HK-2 (cell line): Measurements from ENCODE around the gene EPC2.

Source experiments
- DNase-seq: peaks from one replicate; pipeline ENCODE4 v3.0.0-alpha.2; 2018; ENCODE audit not compliant: unreplicated experiment

The EPC2 gene

DNA sequence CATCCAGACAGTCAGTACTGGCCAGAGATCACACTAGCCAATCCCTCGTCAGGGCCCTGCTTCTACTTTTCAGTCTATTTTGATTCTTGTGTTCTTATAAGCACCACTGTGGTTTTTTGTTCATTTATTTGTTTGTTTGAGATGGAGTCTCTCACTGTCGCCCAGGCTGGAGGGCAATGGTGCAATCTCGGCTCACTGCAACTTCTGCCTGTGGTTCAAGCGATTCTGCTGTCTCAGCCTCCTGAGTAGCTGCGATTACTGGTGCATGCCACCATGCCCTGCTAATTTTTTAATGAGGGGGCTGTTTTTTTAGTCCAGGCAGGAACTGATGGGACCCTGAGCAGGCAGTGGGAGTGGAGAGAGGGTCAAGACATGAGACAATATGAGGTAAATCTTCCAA is 165.5 kb downstream of the EPC2 start:
- no peak for DNase-seq

DNA sequence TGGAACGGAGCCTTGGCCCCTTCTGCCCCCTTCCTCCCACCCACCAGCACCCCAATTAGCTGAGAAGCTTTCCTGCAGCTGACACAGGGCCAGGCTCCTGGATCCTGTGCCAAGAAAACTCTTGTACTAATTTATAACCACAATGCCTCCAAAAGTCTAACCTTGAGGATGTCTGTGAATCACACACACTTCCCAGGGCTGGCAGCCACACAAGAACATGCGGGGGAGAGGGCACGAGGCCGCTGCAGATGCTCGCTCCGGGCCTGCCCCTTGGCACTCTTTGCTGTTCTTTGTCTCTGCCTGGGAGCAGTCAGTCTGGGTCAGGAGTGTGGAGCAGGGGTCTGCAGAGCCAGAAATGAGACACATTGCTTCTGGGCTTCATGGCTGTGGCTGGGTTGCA is 167.8 kb downstream of the EPC2 start:
- DNase-seq: no peak

DNA sequence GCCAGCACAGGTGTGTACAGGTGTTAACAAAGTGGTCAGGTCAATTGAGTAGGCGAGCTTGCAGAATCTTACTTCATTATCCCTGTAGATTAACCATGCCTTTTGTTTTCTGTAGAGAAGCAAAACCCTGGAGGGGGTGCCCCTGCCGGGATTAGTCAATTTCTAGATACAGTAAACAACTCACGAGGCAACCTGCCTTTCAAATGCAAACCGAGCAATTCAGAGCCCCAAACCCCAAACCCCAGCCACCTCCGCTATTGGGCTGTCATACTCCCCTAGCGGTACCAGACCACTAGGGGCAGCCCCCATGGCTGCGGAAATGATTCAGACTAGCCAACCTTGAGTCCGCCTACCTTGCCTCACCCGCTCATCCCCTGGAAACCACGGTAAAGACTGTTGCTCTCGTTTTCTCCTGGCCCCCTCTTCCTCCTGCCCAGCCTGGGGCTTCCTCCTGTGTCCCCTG is 169.1 kb downstream of the EPC2 start:
- DNase-seq: no peak

DNA sequence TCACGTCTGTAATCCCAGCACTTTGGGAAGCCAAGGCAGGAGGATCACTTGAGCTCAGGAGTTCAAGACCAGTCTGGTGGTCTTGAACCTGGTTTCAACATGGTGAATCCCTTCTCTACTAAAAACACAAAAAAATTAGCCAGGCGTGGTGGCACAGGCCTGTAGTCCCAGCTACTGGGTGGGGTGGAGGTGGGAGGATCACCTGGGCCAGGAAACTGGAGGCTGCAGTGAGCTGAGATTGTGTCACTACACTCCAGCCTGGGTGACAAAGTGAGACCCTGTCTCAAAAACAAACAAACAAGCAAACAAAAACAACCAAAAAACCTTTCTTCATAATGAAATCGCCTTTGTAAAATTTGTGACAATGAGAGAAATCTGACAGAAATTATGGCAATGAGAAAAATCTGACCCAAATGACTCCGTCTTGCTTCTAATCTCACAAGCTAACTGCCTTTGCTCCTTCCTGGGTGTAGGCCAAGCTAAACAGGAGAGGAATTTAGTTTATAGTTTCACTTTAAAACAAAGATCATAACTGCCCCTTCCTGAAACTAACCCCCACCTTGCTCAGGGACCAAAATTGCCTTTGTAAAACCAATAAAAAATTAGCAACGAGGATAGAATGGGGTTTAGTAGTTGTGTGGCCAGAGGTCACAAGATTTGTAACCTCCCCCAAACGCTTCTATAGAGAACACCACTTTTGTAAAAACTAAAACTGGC is 169.8 kb downstream of the EPC2 start:
- no peak for DNase-seq

DNA sequence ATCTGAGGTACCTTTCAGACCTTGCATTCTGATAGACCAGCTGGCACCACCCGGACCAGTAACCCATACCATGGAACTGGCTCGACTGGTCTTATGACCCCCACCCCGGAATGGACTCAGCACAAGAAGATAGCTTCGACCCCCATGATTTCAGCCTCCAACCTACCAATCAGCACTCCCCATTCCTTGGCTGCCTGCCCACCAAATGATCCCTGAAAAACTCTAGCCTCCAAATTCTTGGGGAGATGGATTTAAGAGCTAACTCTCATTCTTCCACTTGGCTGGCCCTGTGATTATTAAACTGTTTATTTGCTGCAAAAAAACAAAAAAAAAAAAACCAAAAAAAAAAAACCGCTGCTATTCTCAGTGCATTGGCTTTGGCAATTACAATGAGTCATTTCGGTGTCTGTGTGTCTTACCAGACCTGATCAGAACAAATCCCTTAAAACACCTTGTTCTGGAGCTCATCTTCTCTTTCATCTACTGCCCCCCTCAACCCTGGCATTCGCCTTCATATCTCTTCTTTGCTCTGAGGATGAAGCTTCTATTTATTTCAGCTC is 170.4 kb downstream of the EPC2 start:
- DNase-seq: no peak

DNA sequence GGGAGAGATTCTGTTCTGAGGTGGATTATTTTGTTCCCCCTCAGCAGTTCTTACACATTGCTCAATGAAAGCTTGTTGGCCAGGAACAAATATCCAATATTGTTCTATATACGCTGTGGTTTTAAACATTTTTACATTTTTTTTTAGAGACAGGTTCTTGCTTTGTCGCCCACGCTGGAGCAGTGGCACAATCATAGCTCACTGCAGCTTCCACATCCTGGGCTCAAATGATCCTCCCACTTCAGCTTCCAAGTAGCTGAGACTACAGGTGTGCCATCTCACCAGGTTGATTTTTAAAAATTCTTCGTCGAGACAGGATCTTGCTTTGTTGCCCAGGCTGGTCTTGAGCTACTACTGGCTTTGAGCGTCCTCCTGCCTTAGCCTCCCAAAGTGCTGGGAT is 171.6 kb downstream of the EPC2 start:
- DNase-seq: no peak

DNA sequence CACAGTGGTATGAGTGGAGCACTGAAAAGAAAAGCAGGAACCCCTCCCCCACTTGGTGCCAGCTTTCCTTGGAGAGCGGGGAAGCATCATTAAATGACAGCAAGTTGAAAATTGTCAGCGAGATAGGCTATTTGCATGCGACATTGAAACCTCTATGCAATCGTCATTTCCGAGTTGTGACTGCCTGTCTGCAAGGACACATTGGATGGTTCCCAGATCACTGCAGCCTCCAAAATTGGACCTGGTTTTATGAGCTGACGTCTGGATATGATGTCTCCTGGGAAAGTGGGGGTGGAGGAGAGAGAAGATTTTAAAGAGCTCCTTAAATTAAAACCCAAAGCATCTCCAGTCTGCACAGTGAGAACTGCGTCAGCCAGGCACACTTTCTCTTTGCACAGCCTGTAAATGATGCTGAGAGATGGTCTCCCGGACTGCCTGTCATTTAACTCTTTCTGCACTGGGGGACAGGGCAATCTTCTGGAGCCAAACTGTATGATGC is 172.7 kb downstream of the EPC2 start:
- DNase-seq: no peak

DNA sequence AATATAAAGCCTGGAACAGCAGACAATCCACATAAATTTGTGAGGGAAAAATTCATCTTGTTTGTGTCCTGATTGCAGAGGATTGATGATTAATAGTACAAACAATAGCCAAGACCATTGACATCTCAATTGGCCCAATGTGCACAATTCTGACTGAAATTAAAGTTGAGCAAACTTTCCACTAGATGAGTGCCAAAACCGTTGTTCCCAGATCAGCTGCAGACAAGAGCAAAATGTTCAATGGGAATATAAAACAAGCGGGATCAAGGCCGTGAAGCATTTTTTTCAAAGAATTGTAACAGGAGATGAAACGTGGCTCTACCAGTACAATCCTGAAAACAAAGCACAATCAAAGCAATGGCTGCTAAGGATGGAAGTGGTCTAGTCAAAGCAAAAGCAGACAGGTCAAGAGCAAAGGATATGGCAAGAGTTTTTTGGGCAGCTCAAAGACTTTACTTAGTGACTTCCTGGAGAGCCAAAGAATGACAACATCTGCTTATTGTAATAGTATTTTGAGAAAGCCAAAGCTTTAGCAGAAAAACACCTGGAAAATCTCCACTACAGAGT is 174.6 kb downstream of the EPC2 start:
- DNase-seq: no peak

DNA sequence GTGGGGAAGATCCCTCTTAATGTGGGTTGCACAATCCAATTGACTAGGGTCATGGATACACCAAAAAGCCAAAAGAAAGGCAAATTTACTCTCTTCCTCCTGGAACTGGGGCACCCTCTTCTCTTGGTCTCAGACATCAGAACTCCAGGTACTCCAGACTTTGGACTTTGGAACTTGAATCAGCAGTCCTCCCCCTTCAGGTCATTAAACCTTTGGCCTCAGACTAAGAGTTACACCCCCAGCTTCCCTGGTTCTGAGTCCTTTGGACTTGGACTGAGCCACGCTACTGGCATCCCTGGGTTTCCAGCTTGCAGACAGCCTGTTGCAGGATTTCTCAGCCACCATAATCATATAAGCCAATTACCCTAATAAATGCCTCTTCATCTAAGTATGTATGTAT is 179.6 kb downstream of the EPC2 start:
- no peak for DNase-seq

DNA sequence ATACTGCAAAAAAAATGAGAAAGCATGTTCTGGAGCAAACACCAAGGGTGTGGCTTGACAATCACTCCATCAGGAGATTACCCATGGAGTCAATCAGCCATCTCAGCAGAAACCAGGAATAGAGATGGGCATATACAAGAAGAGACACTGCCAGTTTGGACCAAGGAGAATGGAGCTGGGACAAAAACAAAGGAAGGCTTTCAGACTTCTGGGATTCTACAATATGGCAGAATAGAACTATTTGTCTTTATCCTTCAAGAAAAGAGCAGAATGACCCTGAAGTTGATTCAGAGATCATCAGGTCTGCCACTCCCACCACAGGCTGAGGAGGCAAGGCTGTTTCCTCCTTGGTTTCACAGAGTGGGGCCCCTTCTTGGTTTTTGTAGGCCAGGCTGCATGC is 182.2 kb downstream of the EPC2 start:
- no peak for DNase-seq

DNA sequence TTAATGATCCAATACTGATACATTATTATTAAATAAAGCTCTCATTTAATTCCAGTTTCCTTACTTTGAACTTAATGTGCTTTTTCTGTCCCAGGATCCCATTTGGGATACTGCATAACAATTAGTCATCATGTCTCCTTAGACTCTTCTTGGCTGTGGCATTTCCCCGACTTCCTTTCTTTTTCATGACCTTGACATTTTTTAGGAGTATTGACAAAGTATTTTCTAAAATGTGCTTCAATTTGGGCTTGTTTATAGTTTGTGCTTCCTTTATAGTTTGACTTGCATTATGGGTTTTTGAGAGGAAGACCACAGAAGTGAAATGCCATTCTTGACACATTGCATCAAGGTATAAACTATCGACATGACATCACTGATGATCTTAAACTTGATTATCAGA is 184.4 kb downstream of the EPC2 start:
- no peak for DNase-seq

DNA sequence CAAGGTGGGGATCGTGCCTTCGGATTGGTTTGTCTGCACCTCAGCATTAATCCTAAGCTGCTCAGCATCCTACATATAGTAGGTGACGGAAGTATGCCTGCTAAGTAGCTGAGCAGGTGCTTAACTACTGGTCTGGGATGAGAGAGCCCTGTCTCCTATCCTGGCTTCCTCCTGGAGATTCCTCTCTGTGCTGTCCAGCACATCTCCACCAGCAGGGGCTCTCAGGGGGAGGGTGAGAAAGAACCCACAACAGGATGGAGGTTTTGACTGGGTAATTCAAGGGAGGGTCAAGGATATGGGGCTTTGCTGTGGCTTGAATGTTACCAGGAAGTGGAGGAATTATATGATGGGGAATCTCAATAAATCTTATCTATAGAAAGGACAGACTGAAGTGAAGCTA is 185.1 kb downstream of the EPC2 start:
- no peak for DNase-seq

DNA sequence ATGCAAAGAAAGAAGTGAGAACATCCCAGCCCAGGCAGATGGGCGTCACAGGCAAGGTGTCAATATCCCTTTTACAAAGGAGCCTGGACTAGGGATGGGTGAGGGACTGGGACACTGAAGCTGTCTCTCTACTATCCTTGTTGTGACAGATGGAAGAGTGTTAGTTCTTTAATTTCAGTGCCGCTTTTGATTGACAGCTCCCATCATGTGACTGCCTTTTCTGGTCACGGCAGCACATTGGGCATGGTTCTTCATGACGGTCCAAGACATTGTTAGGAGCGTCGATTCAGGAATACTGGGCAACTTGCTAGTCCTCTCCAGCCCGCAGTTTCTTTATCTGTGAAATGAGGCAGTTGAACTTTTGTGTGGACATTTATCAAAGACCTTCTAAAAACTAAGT is 188.1 kb downstream of the EPC2 start:
- DNase-seq: no peak
